ENCODE results near the gene PLCG2.

Gene PLCG2

GRCh38 chr16:81866820-81867440 lies 87.8 kb downstream of the PLCG2 start:
- TF ChIP-seq, protein P1, sequence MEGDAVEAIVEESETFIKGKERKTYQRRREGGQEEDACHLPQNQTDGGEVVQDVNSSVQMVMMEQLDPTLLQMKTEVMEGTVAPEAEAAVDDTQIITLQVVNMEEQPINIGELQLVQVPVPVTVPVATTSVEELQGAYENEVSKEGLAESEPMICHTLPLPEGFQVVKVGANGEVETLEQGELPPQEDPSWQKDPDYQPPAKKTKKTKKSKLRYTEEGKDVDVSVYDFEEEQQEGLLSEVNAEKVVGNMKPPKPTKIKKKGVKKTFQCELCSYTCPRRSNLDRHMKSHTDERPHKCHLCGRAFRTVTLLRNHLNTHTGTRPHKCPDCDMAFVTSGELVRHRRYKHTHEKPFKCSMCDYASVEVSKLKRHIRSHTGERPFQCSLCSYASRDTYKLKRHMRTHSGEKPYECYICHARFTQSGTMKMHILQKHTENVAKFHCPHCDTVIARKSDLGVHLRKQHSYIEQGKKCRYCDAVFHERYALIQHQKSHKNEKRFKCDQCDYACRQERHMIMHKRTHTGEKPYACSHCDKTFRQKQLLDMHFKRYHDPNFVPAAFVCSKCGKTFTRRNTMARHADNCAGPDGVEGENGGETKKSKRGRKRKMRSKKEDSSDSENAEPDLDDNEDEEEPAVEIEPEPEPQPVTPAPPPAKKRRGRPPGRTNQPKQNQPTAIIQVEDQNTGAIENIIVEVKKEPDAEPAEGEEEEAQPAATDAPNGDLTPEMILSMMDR (IDR thresholded peaks at IDR 0.05; ENCODE audit: low read depth, low read length), result no peak
- DNase-seq (ENCODE audit: low read depth, low spot score), result no peak
- in situ Hi-C loops (cut with HindIII; ENCODE audit: low sequenced_read_pairs), result no loop called here
- no peak overlapping the region for H3K4me3 ChIP-seq (ENCODE audit: low read depth, low read length)

DNA sequence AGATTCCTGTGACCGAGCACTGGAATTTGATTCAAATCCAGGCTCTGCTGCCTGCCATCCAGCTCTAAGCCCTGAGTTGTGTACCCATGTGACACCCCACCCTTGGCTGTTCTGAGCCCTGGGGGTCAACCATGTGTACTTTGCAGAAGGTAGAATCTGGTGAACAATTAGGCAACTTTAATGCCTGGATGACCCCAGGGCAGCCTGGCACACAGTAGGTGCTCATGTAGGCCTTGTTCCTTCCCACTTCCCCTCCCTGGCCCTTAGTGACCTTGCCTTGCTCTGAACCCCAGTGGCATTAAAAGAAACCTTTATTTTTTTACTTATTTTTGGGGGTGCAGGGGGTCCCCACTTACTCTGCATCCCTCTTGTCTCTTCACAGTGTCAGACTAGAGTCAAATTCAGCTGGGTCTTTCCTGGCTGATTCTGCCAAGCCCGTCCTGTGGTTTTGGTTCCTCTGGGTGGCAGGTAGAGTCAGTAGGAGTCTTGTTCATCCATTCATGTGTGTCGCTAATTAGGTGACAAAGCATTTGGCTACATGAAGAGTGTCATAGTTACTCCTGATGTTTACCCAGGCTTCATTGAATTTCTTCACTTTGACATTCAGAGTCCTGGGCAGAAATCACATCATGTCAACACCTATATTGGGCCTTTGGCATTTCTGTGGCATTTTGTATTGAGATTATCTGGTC lies 89.1 kb downstream of the PLCG2 start:
- DNase-seq (ENCODE audit: low read depth, low spot score), result no peak
- TF ChIP-seq, protein P1 (IDR thresholded peaks at IDR 0.05; ENCODE audit: low read depth, low read length), result no peak
- no peak overlapping the region for H3K4me3 ChIP-seq (ENCODE audit: low read depth, low read length)
- in situ Hi-C loops (cut with HindIII; ENCODE audit: low sequenced_read_pairs), result no loop called here

- H3K4me3 ChIP-seq (ENCODE audit: low read depth, low read length), result no peak overlapping the region
- in situ Hi-C loops (cut with HindIII; ENCODE audit: low sequenced_read_pairs), result no loop called here
- DNase-seq (ENCODE audit: low read depth, low spot score), result no peak
- TF ChIP-seq, protein P1 (IDR thresholded peaks at IDR 0.05; ENCODE audit: low read depth, low read length), result no peak
Observed at GRCh38 chr16:81869326-81869725, 90.2 kb downstream of the PLCG2 start.

DNA sequence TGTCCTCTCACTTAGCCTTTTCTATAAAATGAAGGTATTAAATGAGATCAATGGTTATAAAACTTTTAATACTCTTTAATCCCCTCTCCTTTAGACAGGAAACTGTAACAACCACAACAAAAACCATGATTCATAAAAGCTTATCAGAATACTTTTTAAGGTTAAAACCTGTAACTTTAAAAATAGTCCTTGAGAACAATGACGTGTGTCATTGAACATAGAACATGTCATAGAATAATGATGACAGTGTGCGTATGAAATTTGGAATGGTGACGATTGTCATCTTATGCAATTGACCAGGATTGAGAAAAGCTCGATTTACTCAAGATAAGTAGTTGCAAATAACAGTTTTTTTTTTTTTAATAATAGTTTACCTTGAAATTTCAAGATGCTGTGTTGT lies 94.1 kb downstream of the PLCG2 start:
- no peak overlapping the region for H3K4me3 ChIP-seq (ENCODE audit: low read depth, low read length)
- TF ChIP-seq, protein P1 (IDR thresholded peaks at IDR 0.05; ENCODE audit: low read depth, low read length), result no peak
- in situ Hi-C loops (cut with HindIII; ENCODE audit: low sequenced_read_pairs), result no loop called here
- DNase-seq (ENCODE audit: low read depth, low spot score), result no peak

DNA sequence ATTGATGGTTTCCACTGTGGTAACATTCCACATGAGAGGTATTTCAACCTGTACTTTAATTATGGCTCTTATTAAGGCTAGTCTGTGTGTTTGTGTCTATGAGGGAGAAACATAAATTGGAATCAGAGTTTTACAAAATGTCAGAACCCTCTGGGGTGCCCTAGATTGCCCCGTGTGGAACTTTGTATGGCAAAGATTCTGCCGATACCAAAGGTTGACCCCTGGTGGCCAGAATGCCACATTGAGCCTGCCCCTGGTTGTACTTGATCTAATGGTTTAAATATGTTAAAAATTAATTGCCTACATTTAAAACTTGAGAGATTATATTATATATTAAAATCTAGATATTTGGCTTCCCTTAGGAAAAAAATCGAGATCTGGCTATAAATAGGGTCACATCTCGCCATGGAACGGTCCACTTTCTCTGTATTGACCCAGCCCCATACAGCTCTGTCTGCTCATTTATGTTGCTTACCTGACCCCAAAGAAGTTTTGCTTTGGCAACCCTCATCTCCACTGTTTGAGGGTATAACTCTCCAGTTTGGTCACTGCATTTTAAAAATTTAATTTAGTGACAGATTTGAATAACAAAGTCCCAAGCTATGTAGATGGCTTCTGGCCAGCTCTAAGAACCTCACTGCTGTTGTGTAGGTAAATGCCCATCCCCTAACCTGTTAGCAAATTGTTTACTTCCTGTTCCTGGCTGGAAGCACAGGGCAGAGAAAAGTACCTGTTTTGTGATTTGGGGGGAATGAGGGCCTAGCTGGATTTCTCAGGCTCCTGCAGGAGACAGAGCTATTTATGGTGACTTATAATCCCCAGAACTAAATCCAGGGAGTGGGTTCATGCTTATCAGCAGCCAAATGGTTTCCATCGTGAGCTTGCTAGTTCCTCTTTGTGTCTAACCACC lies 95.0 kb downstream of the PLCG2 start:
- H3K4me3 ChIP-seq (ENCODE audit: low read depth, low read length), result no peak overlapping the region
- in situ Hi-C loops (cut with HindIII; ENCODE audit: low sequenced_read_pairs), result no loop called here
- TF ChIP-seq, protein P1 (IDR thresholded peaks at IDR 0.05; ENCODE audit: low read depth, low read length), result peak; percentile 86
- DNase-seq (ENCODE audit: low read depth, low spot score), result peak; percentile 26

DNA sequence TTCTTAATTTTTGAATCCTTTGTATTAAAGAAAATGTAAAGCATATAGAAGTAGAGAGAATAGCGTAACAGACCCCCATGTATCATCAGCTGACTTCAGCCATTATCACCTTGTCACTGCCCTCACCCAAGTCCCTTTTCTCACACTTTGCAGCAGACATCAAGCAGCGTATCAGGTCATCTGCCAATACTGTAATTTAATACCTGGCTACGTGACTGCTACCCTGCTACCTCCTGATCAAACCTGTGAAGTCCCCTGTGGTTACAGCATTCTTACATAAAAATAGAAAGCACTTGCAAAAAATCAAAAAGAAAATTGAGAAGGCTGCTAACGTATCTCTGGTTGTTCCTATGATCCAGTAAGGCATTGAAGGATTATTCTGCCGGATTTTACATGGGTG lies 96.4 kb downstream of the PLCG2 start:
- TF ChIP-seq, protein P1 (IDR thresholded peaks at IDR 0.05; ENCODE audit: low read depth, low read length), result no peak
- H3K4me3 ChIP-seq (ENCODE audit: low read depth, low read length), result no peak overlapping the region
- DNase-seq (ENCODE audit: low read depth, low spot score), result no peak
- in situ Hi-C loops (cut with HindIII; ENCODE audit: low sequenced_read_pairs), result no loop called here

Data from astrocyte of the spinal cord (primary cell).